ENCODE data around the gene ZIM2.
"Not testable (repeated sequence)": the region's sequence is repeated elsewhere in the genome, so short reads cannot be mapped to it uniquely, and the experiment has no call there.

The ZIM2 gene

GRCh38 chr19:56868446-56868845 is 27.9 kb upstream of the ZIM2 start:
- Histone ChIP-seq H3K27me3 (ENCODE audit: control insufficient read depth, insufficient read depth, low read length, poor library complexity, severe bottlenecking) (no peaks in the 10 kb centered on the region), H3K36me3 (ENCODE audit: control insufficient read depth, insufficient read depth, low read length) (no peaks in the 10 kb centered on the region), H3K9me3 (ENCODE audit: control insufficient read depth, low read length) (peaks cover 19% of the 10 kb centered on the region), H3K27ac (ENCODE audit: insufficient read depth, low read depth, low read length, poor library complexity, severe bottlenecking) (no peak overlapping the region), H3K4me1 (ENCODE audit: control insufficient read depth, insufficient read depth, low read length) (no peaks in the 10 kb centered on the region), H3K4me3 (ENCODE audit: insufficient read depth, low read depth, low read length) (no peak overlapping the region)
- WGBS, 2 experiments = 95 to 97% methylated on average over 1 of the region's 1 CpG

- no peaks in the 10 kb centered on the region for H3K36me3 ChIP-seq (ENCODE audit: control insufficient read depth, insufficient read depth, low read length)
- peaks cover 19% of the 10 kb centered on the region for H3K9me3 ChIP-seq (ENCODE audit: control insufficient read depth, low read length)
These were observed 26.0 kb upstream of the ZIM2 start for GRCh38 chr19:56866538-56866937.

GRCh38 chr19:56864443-56865125 is 24.1 kb upstream of the ZIM2 start:
- WGBS, 2 experiments = 89 to 91% methylated on average over 50 of the region's 50 CpGs
- Histone ChIP-seq H3K4me3 (ENCODE audit: insufficient read depth, low read depth, low read length) (no peak overlapping the region), H3K4me1 (ENCODE audit: control insufficient read depth, insufficient read depth, low read length) (no peaks in the 10 kb centered on the region), H3K27me3 (ENCODE audit: control insufficient read depth, insufficient read depth, low read length, poor library complexity, severe bottlenecking) (no peaks in the 10 kb centered on the region), H3K9me3 (ENCODE audit: control insufficient read depth, low read length) (peaks cover 17% of the 10 kb centered on the region), H3K27ac (ENCODE audit: insufficient read depth, low read depth, low read length, poor library complexity, severe bottlenecking) (no peak overlapping the region), H3K36me3 (ENCODE audit: control insufficient read depth, insufficient read depth, low read length) (no peaks in the 10 kb centered on the region)

More at GRCh38 chr19:56866538-56866937, 26.0 kb upstream of the ZIM2 start:
- Histone ChIP-seq H3K27me3 (ENCODE audit: control insufficient read depth, insufficient read depth, low read length, poor library complexity, severe bottlenecking) (no peaks in the 10 kb centered on the region), H3K27ac (ENCODE audit: insufficient read depth, low read depth, low read length, poor library complexity, severe bottlenecking) (no peak overlapping the region), H3K4me3 (ENCODE audit: insufficient read depth, low read depth, low read length) (no peak overlapping the region), H3K4me1 (ENCODE audit: control insufficient read depth, insufficient read depth, low read length) (no peaks in the 10 kb centered on the region)
- 34 to 72% methylated on average over 2 of the region's 2 CpGs for WGBS, 2 experiments

GRCh38 chr19:56862741-56863140 is 22.2 kb upstream of the ZIM2 start:
- H3K27ac ChIP-seq (ENCODE audit: insufficient read depth, low read depth, low read length, poor library complexity, severe bottlenecking) = no peak overlapping the region
- no peaks in the 10 kb centered on the region for H3K4me1 ChIP-seq (ENCODE audit: control insufficient read depth, insufficient read depth, low read length)
- WGBS, 2 experiments = 77 to 81% methylated on average over 4 of the region's 4 CpGs
- peaks cover 11% of the 10 kb centered on the region for H3K9me3 ChIP-seq (ENCODE audit: control insufficient read depth, low read length)
- H3K4me3 ChIP-seq (ENCODE audit: insufficient read depth, low read depth, low read length) = no peak overlapping the region
- H3K36me3 ChIP-seq (ENCODE audit: control insufficient read depth, insufficient read depth, low read length) = no peaks in the 10 kb centered on the region
- H3K27me3 ChIP-seq (ENCODE audit: control insufficient read depth, insufficient read depth, low read length, poor library complexity, severe bottlenecking) = no peaks in the 10 kb centered on the region

- H3K27me3 ChIP-seq (ENCODE audit: control insufficient read depth, insufficient read depth, low read length, poor library complexity, severe bottlenecking); H3K4me1 ChIP-seq (ENCODE audit: control insufficient read depth, insufficient read depth, low read length); H3K9me3 ChIP-seq (ENCODE audit: control insufficient read depth, low read length): not testable (repeated sequence)
These were observed 19.9 kb upstream of the ZIM2 start for GRCh38 chr19:56860409-56860808.

GRCh38 chr19:56858026-56858425 is 17.5 kb upstream of the ZIM2 start:
- Histone ChIP-seq H3K27ac (ENCODE audit: insufficient read depth, low read depth, low read length, poor library complexity, severe bottlenecking) (no peak overlapping the region), H3K4me3 (ENCODE audit: insufficient read depth, low read depth, low read length) (no peak overlapping the region), H3K27me3 (ENCODE audit: control insufficient read depth, insufficient read depth, low read length, poor library complexity, severe bottlenecking) (no peaks in the 10 kb centered on the region)

More at GRCh38 chr19:56860409-56860808, 19.9 kb upstream of the ZIM2 start:
- H3K27ac ChIP-seq (ENCODE audit: insufficient read depth, low read depth, low read length, poor library complexity, severe bottlenecking); H3K36me3 ChIP-seq (ENCODE audit: control insufficient read depth, insufficient read depth, low read length); H3K4me3 ChIP-seq (ENCODE audit: insufficient read depth, low read depth, low read length): not testable (repeated sequence)
- 81 to 82% methylated on average over 8 to 10 of the region's 10 CpGs for WGBS, 2 experiments

GRCh38 chr19:56856822-56857221 is 16.3 kb upstream of the ZIM2 start:
- WGBS, 2 experiments = 62 to 67% methylated on average over 1 to 3 of the region's 3 CpGs
- Histone ChIP-seq H3K4me1 (ENCODE audit: control insufficient read depth, insufficient read depth, low read length) (no peaks in the 10 kb centered on the region), H3K9me3 (ENCODE audit: control insufficient read depth, low read length) (peaks cover 9% of the 10 kb centered on the region), H3K27ac (ENCODE audit: insufficient read depth, low read depth, low read length, poor library complexity, severe bottlenecking) (no peak overlapping the region), H3K4me3 (ENCODE audit: insufficient read depth, low read depth, low read length) (no peak overlapping the region), H3K36me3 (ENCODE audit: control insufficient read depth, insufficient read depth, low read length) (no peaks in the 10 kb centered on the region), H3K27me3 (ENCODE audit: control insufficient read depth, insufficient read depth, low read length, poor library complexity, severe bottlenecking) (no peaks in the 10 kb centered on the region)

More at GRCh38 chr19:56858026-56858425, 17.5 kb upstream of the ZIM2 start:
- Histone ChIP-seq H3K4me1 (ENCODE audit: control insufficient read depth, insufficient read depth, low read length) (no peaks in the 10 kb centered on the region), H3K9me3 (ENCODE audit: control insufficient read depth, low read length) (peaks cover 9% of the 10 kb centered on the region), H3K36me3 (ENCODE audit: control insufficient read depth, insufficient read depth, low read length) (no peaks in the 10 kb centered on the region)
- 70 to 74% methylated on average over 4 of the region's 4 CpGs for WGBS, 2 experiments

GRCh38 chr19:56852361-56852760 is 11.8 kb upstream of the ZIM2 start:
- not testable (repeated sequence) for H3K27ac ChIP-seq (ENCODE audit: insufficient read depth, low read depth, low read length, poor library complexity, severe bottlenecking); H3K27me3 ChIP-seq (ENCODE audit: control insufficient read depth, insufficient read depth, low read length, poor library complexity, severe bottlenecking); H3K9me3 ChIP-seq (ENCODE audit: control insufficient read depth, low read length); H3K4me3 ChIP-seq (ENCODE audit: insufficient read depth, low read depth, low read length); H3K36me3 ChIP-seq (ENCODE audit: control insufficient read depth, insufficient read depth, low read length); H3K4me1 ChIP-seq (ENCODE audit: control insufficient read depth, insufficient read depth, low read length)
- WGBS, 2 experiments = 89 to 95% methylated on average over 1 of the region's 2 CpGs

GRCh38 chr19:56848166-56848565 is 7.6 kb upstream of the ZIM2 start:
- no peak overlapping the region for H3K27ac ChIP-seq (ENCODE audit: insufficient read depth, low read depth, low read length, poor library complexity, severe bottlenecking)
- H3K4me1 ChIP-seq (ENCODE audit: control insufficient read depth, insufficient read depth, low read length) = no peaks in the 10 kb centered on the region
- H3K36me3 ChIP-seq (ENCODE audit: control insufficient read depth, insufficient read depth, low read length) = no peaks in the 10 kb centered on the region
- WGBS, 2 experiments = 77 to 83% methylated on average over 4 of the region's 4 CpGs
- no peak overlapping the region for H3K4me3 ChIP-seq (ENCODE audit: insufficient read depth, low read depth, low read length)
- no peaks in the 10 kb centered on the region for H3K9me3 ChIP-seq (ENCODE audit: control insufficient read depth, low read length)
- no peaks in the 10 kb centered on the region for H3K27me3 ChIP-seq (ENCODE audit: control insufficient read depth, insufficient read depth, low read length, poor library complexity, severe bottlenecking)

GRCh38 chr19:56842412-56842811 is 1.9 kb upstream of the ZIM2 start:
- 81 to 86% methylated on average over 1 of the region's 1 CpG for WGBS, 2 experiments
- Histone ChIP-seq H3K27me3 (ENCODE audit: control insufficient read depth, insufficient read depth, low read length, poor library complexity, severe bottlenecking) (no peaks in the 10 kb centered on the region), H3K4me1 (ENCODE audit: control insufficient read depth, insufficient read depth, low read length) (no peaks in the 10 kb centered on the region), H3K4me3 (ENCODE audit: insufficient read depth, low read depth, low read length) (no peak overlapping the region), H3K9me3 (ENCODE audit: control insufficient read depth, low read length) (peaks cover 4% of the 10 kb centered on the region), H3K36me3 (ENCODE audit: control insufficient read depth, insufficient read depth, low read length) (no peaks in the 10 kb centered on the region), H3K27ac (ENCODE audit: insufficient read depth, low read depth, low read length, poor library complexity, severe bottlenecking) (no peak overlapping the region)

- Histone ChIP-seq H3K4me3 (ENCODE audit: insufficient read depth, low read depth, low read length) (no peak overlapping the region), H3K27me3 (ENCODE audit: control insufficient read depth, insufficient read depth, low read length, poor library complexity, severe bottlenecking) (no peaks in the 10 kb centered on the region), H3K36me3 (ENCODE audit: control insufficient read depth, insufficient read depth, low read length) (no peaks in the 10 kb centered on the region), H3K9me3 (ENCODE audit: control insufficient read depth, low read length) (peaks cover 4% of the 10 kb centered on the region), H3K4me1 (ENCODE audit: control insufficient read depth, insufficient read depth, low read length) (no peaks in the 10 kb centered on the region), H3K27ac (ENCODE audit: insufficient read depth, low read depth, low read length, poor library complexity, severe bottlenecking) (no peak overlapping the region)
- 80 to 85% methylated on average over 12 of the region's 12 CpGs for WGBS, 2 experiments
These were observed 642 bp upstream of the ZIM2 start for GRCh38 chr19:56841193-56841543.
